HepG2 (cell line): ENCODE data around the gene ARHGEF10L. TPM values are rescaled to one million over a fixed set of nuclear protein-coding genes. Genes with fewer than 3 reads are reported as not detected.

Source experiments
- EEA1 ChIP-seq: sonication (generic); formaldehyde crosslinking; IDR thresholded peaks from 2 replicates; pipeline ENCODE4 v1.5.1; 2020; ENCODE audit warnings: mild to moderate bottlenecking, missing genetic modification reagents, borderline replicate concordance
- FOXP1 ChIP-seq, 2 experiments: fragments of 450-650 bp in 1 of 2; IDR thresholded peaks; 2 replicates each; pipeline ENCODE4 v1.6.1; 2017 to 2018; ENCODE audit warnings: antibody characterized with exemption in 1 of 2
- NRL ChIP-seq: sonication (generic); formaldehyde crosslinking; IDR thresholded peaks from 2 replicates; pipeline ENCODE4 v1.5.0; 2020; ENCODE audit warnings: missing genetic modification reagents, mild to moderate bottlenecking, moderate library complexity, borderline replicate concordance
- PAXIP1 ChIP-seq: sonication (generic); formaldehyde crosslinking; conservative IDR thresholded peaks from 2 replicates; pipeline ENCODE4 v1.4.0; 2020; ENCODE audit warnings: mild to moderate bottlenecking, missing genetic modification reagents, moderate library complexity
- PLRG1 ChIP-seq: fragments of 450-650 bp; conservative IDR thresholded peaks from 2 replicates; pipeline ENCODE4 v1.6.1; 2016
- POGZ ChIP-seq: sonication (generic); formaldehyde crosslinking; IDR thresholded peaks from 2 replicates; pipeline ENCODE4 v1.4.0; 2020; ENCODE audit warnings: mild to moderate bottlenecking, missing genetic modification reagents
- ZNF343 ChIP-seq: sonication (generic); formaldehyde crosslinking; IDR thresholded peaks from 2 replicates; pipeline ENCODE4 v1.4.0; 2020; ENCODE audit warnings: mild to moderate bottlenecking, missing genetic modification reagents
- ZNF512 ChIP-seq: sonication (generic); formaldehyde crosslinking; IDR thresholded peaks from 2 replicates; pipeline ENCODE4 v1.4.0; 2020; ENCODE audit warnings: mild to moderate bottlenecking, missing genetic modification reagents
- ZNF75D ChIP-seq: sonication (generic); formaldehyde crosslinking; IDR thresholded peaks from 2 replicates; pipeline ENCODE4 v1.8.1; 2023; ENCODE audit warnings: missing genetic modification reagents, mild to moderate bottlenecking, borderline replicate concordance
- ZNF792 ChIP-seq: IDR thresholded peaks from 2 replicates; pipeline ENCODE4 v1.6.1; 2016
- ZNF879 ChIP-seq: sonication (generic); formaldehyde crosslinking; IDR thresholded peaks from 2 replicates; pipeline ENCODE4 v1.8.1; 2023; ENCODE audit warnings: missing genetic modification reagents
- polyA plus RNA-seq, 8 experiments: library from polyadenylated mRNA; depleted of rRNA in 3 of 8; stranded (reverse) in 7 of 8; unstranded in 1 of 8; fragments of >200 nt; fragmentation: Illumina TruSeq in 4 of 8; extraction: Trizol in 4 of 8; gene quantifications; 2 replicates each; pipeline versions ENCODE4 v1.2.1 to v1.2.3, GENCODE V29; 2011 to 2016; ENCODE audit warnings: low read depth in 4 of 8, missing spikeins in 1 of 8, mixed read lengths in 1 of 8; ENCODE audit not compliant: insufficient read depth in 1 of 8
- total RNA-seq, 5 experiments: library from RNA; depleted of rRNA; stranded (reverse); fragments of >200 nt; fragmentation: Illumina TruSeq; extraction: Trizol; gene quantifications; 2 replicates each; pipeline ENCODE4 v1.2.3, GENCODE V29; 2016; ENCODE audit warnings: low read depth in 1 of 5
- TF ChIP-seq, protein P1 (sequence below): IDR thresholded peaks from 2 replicates; pipeline ENCODE4 v1.6.1; 2016; ENCODE audit warnings: low read depth, missing genetic modification reagents, missing compliant biosample characterization
- TF ChIP-seq, protein P2 (sequence below), 2 experiments: sonication (generic) in 1 of 2; formaldehyde crosslinking in 1 of 2; IDR thresholded peaks; 2 replicates each; pipeline versions ENCODE4 v1.4.0 to v1.6.1; 2018 to 2020; ENCODE audit warnings: missing genetic modification reagents in 2 of 2, borderline replicate concordance in 1 of 2, low read depth in 1 of 2, mild to moderate bottlenecking in 1 of 2, missing biosample characterization in 1 of 2

Gene ARHGEF10L
- total and polyA plus RNA-seq, 2 of the 13 experiments (the other 11 are each of a cell fraction or from before 2014, with no cell fraction given), result 46.5 to 78.3 TPM

DNA sequence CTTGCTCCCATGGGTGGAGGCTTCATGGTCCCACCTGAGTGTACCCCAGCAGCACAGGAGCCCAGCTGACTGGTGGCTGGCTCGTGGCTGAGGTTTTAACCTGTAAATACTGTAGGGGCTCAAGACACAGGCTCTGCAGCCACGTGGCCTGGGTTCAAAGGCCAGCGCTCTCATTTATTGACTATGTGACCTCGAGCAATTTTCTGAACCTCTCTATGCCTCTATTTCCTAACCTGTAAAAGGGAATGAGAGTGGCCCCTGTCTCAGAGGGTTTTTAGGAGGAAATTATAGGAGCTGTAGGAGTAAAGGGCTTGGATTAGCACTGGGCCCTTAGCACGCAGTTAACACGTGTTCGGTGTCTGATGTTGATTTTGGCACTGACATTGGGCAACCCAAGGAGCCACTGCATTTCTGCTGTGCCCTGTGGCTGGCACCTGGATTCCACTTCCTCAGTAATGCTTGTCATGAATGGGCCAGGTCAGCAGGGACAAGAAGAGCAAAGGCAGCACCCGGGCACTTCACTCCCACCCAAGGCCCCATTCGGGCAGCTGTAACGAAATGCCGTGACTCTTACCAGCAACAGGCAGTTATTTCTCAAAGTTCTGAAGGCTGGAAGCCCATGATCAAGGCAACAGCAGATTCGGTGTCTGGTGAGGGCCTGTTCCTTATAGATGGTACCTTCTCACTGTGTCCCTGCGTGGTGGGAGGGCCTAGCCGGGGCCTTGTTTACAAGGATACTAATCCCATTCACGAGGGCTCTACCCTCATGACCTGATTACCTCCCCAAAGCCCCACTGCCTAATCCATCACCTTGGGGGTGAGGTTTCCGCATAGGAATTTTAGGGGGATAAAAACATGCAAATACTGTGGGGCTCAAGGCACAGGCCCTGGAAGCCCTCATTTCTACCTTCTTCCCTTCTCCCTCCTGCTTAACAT, 25.2 kb downstream of the ARHGEF10L start (continued):
- TF ChIP-seq EEA1 (no peak), PLRG1 (no peak), PAXIP1 (peak; percentile 75), ZNF512 (CRISPR knock-in tag) (no peak), ZNF343 (no peak), FOXP1 (IDR thresholded peaks at IDR 0.05) (no peak), FOXP1 (CRISPR knock-in tag; IDR thresholded peaks at IDR 0.05) (no peak), ZNF75D (CRISPR knock-in tag) (no peak), NRL (CRISPR knock-in tag) (no peak), ZNF879 (CRISPR knock-in tag) (no peak), POGZ (CRISPR knock-in tag) (no peak), ZNF792 (peak; percentile 55; the same call in 1 of the 2 replicates)
- TF ChIP-seq, protein P1, sequence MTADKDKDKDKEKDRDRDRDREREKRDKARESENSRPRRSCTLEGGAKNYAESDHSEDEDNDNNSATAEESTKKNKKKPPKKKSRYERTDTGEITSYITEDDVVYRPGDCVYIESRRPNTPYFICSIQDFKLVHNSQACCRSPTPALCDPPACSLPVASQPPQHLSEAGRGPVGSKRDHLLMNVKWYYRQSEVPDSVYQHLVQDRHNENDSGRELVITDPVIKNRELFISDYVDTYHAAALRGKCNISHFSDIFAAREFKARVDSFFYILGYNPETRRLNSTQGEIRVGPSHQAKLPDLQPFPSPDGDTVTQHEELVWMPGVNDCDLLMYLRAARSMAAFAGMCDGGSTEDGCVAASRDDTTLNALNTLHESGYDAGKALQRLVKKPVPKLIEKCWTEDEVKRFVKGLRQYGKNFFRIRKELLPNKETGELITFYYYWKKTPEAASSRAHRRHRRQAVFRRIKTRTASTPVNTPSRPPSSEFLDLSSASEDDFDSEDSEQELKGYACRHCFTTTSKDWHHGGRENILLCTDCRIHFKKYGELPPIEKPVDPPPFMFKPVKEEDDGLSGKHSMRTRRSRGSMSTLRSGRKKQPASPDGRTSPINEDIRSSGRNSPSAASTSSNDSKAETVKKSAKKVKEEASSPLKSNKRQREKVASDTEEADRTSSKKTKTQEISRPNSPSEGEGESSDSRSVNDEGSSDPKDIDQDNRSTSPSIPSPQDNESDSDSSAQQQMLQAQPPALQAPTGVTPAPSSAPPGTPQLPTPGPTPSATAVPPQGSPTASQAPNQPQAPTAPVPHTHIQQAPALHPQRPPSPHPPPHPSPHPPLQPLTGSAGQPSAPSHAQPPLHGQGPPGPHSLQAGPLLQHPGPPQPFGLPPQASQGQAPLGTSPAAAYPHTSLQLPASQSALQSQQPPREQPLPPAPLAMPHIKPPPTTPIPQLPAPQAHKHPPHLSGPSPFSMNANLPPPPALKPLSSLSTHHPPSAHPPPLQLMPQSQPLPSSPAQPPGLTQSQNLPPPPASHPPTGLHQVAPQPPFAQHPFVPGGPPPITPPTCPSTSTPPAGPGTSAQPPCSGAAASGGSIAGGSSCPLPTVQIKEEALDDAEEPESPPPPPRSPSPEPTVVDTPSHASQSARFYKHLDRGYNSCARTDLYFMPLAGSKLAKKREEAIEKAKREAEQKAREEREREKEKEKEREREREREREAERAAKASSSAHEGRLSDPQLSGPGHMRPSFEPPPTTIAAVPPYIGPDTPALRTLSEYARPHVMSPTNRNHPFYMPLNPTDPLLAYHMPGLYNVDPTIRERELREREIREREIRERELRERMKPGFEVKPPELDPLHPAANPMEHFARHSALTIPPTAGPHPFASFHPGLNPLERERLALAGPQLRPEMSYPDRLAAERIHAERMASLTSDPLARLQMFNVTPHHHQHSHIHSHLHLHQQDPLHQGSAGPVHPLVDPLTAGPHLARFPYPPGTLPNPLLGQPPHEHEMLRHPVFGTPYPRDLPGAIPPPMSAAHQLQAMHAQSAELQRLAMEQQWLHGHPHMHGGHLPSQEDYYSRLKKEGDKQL (CRISPR knock-in tag), result no peak
- TF ChIP-seq, protein P2, sequence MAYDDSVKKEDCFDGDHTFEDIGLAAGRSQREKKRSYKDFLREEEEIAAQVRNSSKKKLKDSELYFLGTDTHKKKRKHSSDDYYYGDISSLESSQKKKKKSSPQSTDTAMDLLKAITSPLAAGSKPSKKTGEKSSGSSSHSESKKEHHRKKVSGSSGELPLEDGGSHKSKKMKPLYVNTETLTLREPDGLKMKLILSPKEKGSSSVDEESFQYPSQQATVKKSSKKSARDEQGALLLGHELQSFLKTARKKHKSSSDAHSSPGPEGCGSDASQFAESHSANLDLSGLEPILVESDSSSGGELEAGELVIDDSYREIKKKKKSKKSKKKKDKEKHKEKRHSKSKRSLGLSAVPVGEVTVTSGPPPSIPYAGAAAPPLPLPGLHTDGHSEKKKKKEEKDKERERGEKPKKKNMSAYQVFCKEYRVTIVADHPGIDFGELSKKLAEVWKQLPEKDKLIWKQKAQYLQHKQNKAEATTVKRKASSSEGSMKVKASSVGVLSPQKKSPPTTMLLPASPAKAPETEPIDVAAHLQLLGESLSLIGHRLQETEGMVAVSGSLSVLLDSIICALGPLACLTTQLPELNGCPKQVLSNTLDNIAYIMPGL (CRISPR knock-in tag; IDR thresholded peaks at IDR 0.05; ENCODE audit: borderline replicate concordance in 1 of 2, low read depth in 1 of 2), result no peak
